Thyroid gland (tissue), 4 donors: ENCODE measurements around the gene ZBTB7B.
"Not testable (repeated sequence)": the region's sequence is repeated elsewhere in the genome, so short reads cannot be mapped to it uniquely, and the experiment has no call there.

Experiments
- POLR2A ChIP-seq, 2 donors: fragments of 450-650 bp; IDR thresholded peaks; one replicate each; pipeline ENCODE4 v1.6.1; 2017; ENCODE audit warnings: antibody characterized with exemption in 2 of 2, mild to moderate bottlenecking in 2 of 2, moderate library complexity in 1 of 2
- TF ChIP-seq, protein P1 (sequence below), 6 experiments: fragments of 200-600 bp in 3 of 6; fragments of 450-650 bp in 3 of 6; sonication (generic) in 3 of 6; IDR thresholded peaks; one replicate each; pipeline ENCODE4 v1.5.1; 2016 to 2019; ENCODE audit warnings: antibody characterized with exemption in 6 of 6, mild to moderate bottlenecking in 2 of 6, inconsistent platforms in 1 of 6, moderate library complexity in 1 of 6

DNA sequence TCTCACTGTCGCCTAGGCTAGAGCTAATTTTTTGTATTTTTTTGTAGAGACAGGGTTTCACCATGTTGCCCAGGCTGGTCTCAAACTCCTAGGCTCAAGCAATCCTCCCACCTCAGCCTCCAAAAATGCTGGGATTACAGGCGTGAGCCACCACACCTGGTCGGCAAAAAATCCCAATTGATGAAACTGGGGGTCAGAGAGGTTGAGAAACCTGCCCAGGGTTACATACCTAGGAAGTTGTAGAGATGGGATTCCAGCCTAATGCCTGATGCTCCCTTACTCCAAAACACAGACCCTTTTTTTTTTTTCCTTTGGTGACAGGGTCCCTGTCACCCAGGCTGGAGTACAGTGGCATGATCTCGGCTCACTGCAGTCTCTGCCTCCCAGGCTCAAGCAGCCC, 15.9 kb upstream of the ZBTB7B start:
- TF ChIP-seq, protein P1, sequence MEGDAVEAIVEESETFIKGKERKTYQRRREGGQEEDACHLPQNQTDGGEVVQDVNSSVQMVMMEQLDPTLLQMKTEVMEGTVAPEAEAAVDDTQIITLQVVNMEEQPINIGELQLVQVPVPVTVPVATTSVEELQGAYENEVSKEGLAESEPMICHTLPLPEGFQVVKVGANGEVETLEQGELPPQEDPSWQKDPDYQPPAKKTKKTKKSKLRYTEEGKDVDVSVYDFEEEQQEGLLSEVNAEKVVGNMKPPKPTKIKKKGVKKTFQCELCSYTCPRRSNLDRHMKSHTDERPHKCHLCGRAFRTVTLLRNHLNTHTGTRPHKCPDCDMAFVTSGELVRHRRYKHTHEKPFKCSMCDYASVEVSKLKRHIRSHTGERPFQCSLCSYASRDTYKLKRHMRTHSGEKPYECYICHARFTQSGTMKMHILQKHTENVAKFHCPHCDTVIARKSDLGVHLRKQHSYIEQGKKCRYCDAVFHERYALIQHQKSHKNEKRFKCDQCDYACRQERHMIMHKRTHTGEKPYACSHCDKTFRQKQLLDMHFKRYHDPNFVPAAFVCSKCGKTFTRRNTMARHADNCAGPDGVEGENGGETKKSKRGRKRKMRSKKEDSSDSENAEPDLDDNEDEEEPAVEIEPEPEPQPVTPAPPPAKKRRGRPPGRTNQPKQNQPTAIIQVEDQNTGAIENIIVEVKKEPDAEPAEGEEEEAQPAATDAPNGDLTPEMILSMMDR (IDR thresholded peaks at IDR 0.05), result not testable (repeated sequence)
- not testable (repeated sequence) for TF ChIP-seq POLR2A (IDR thresholded peaks at IDR 0.05)
